Measurements from ENCODE around the gene MYL11. TPM values are rescaled to one million over a fixed set of nuclear protein-coding genes. Genes with fewer than 3 reads are reported as not detected.

Gene MYL11
- polyA plus RNA-seq, 1 of the 3 experiments (the other 2 are of a cell fraction), result 0.23 TPM

DNA sequence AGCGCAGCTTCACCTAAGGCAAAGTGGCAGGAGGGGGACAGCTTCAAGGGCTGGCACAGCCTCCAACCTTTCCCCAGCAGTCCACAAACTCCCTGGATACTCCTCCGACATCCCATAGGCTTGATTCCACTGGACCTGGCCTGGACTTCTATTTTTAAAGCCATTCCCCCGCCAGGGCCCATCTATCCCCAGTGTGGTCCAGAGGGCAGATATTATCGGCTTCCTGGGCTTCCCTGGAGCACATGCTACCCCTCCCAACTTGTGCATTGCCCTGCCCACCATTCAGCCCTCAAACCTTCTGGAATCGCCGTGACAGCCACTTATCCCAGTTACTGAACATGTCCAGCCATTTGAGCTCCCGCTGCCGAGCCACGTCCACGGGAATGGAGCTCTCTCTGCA, 9.4 kb upstream of the MYL11 start:
- Histone ChIP-seq H3K9me3 (no peaks in the 10 kb centered on the region), H3K27me3 (ENCODE audit: insufficient read depth) (no peaks in the 10 kb centered on the region), H3K79me2 (ENCODE audit: insufficient read depth) (peaks cover 97% of the 10 kb centered on the region), H3F3A (replicated peaks; ENCODE audit: insufficient read depth) (peaks cover 9% of the 10 kb centered on the region), H3K27ac (ENCODE audit: low read depth in 2 of 2, low read length in 1 of 2) (no peak overlapping the region), H4K20me1 (ENCODE audit: insufficient read depth) (peaks cover 56% of the 10 kb centered on the region), H3K36me3 (replicated peaks in 1 of 2; ENCODE audit: control insufficient read depth in 1 of 2, insufficient read depth in 2 of 2, low read length in 1 of 2) (peaks cover 13 to 25% of the 10 kb centered on the region in 2 experiments), H3K4me1 (ENCODE audit: control insufficient read depth in 1 of 2, insufficient read depth in 2 of 2, low read depth in 1 of 2, low read length in 1 of 2) (peaks cover 0 to 21% of the 10 kb centered on the region in 2 experiments; a peak in 2 of 4 replicates), H3K4me3 (ENCODE audit: low read depth in 2 of 2, low read length in 1 of 2) (no peak overlapping the region), H2AFZ (ENCODE audit: low read depth) (no peak overlapping the region), H3K9ac (no peak overlapping the region), H3K9me2 (no peaks in the 10 kb centered on the region), H3K4me2 (no peak overlapping the region)
- no peak for TF ChIP-seq JUND (IDR thresholded peaks at IDR 0.05)
- DNase-seq, result no peak
- 94% methylated on average over 7 of the region's 10 CpGs for WGBS (ENCODE audit: low lambda C conversion rate)
- ChIA-PET CTCF (interaction anchor here (0.8 to 4.0 kb wide), 3 partner anchors 11 to 44 kb away, joined by 3 to 19 read pairs (median 7); partner anchors contain the start of gene CD2BP2), POLR2A (interaction anchor here (1.9 kb wide), 1 partner anchor 10 kb away, joined by 5 read pairs; the partner anchor contains the start of gene CD2BP2)

DNA sequence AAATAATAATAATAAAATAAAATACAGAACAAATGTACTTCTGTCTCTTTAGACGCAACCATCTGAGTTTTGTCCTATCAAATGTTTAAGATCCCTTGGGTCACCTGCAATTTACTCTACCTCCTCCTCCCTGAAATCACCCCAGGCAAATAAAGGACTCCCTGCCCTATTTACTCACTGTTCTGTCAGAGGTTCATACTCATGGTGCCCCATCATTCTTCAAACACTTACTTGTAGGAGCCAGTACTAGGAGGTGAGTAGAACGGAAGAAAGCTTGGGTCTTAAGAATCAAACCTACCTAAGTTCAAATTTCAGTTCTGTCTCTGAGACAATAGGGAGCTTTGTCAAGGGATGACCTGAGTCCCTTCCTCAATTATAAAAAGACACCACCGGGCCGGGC, 8.1 kb upstream of the MYL11 start:
- 95% methylated on average over 4 of the region's 4 CpGs for WGBS (ENCODE audit: low lambda C conversion rate)
- no peak overlapping the region for H3K4me3 ChIP-seq (ENCODE audit: low read depth in 2 of 2, low read length in 1 of 2)
- no peak overlapping the region for H3K9ac ChIP-seq
- DNase-seq, result no peak
- H3K4me1 ChIP-seq (ENCODE audit: control insufficient read depth in 1 of 2, insufficient read depth in 2 of 2, low read depth in 1 of 2, low read length in 1 of 2), result peaks cover 3 to 25% of the 10 kb centered on the region in 2 experiments; a peak in 3 of 4 replicates
- ChIA-PET POLR2A (interaction anchor here (0.8 to 1.1 kb wide), 2 partner anchors 10 to 11 kb away, joined by 3 read pairs; partner anchors contain the start of gene CD2BP2), CTCF (interaction anchor here (1.2 to 4.0 kb wide), 2 partner anchors 13 to 43 kb away, joined by 3 to 19 read pairs; partner anchors contain the start of gene CD2BP2)
- H4K20me1 ChIP-seq (ENCODE audit: insufficient read depth), result peaks cover 56% of the 10 kb centered on the region
- H3K27ac ChIP-seq (ENCODE audit: low read depth in 2 of 2, low read length in 1 of 2), result no peak overlapping the region
- H2AFZ ChIP-seq (ENCODE audit: low read depth), result no peak overlapping the region
- TF ChIP-seq EZH2phosphoT487 (IDR thresholded peaks at IDR 0.05; ENCODE audit: borderline replicate concordance, low read depth) (no peak), ELF1 (IDR thresholded peaks at IDR 0.05) (no peak), SIN3A (IDR thresholded peaks at IDR 0.05; ENCODE audit: borderline replicate concordance, low read depth, low read length) (no peak), RXRA (IDR thresholded peaks at IDR 0.05; ENCODE audit: borderline replicate concordance, low read depth) (no peak), YY1 (IDR thresholded peaks at IDR 0.05; ENCODE audit: low read depth) (no peak), JUND (IDR thresholded peaks at IDR 0.05) (no peak), FOXJ3 (CRISPR knock-in tag; IDR thresholded peaks at IDR 0.05) (no peak)
- no peak overlapping the region; the same call in 1 of the 2 replicates for H3K4me2 ChIP-seq
- H3K79me2 ChIP-seq (ENCODE audit: insufficient read depth), result peaks cover 84% of the 10 kb centered on the region
- H3K9me2 ChIP-seq, result no peaks in the 10 kb centered on the region
- H3F3A ChIP-seq (replicated peaks; ENCODE audit: insufficient read depth), result peaks cover 7% of the 10 kb centered on the region
- H3K36me3 ChIP-seq (replicated peaks in 1 of 2; ENCODE audit: control insufficient read depth in 1 of 2, insufficient read depth in 2 of 2, low read length in 1 of 2), result peaks cover 13 to 25% of the 10 kb centered on the region in 2 experiments
- H3K27me3 ChIP-seq (ENCODE audit: insufficient read depth), result no peaks in the 10 kb centered on the region
- H3K9me3 ChIP-seq, result no peaks in the 10 kb centered on the region

DNA sequence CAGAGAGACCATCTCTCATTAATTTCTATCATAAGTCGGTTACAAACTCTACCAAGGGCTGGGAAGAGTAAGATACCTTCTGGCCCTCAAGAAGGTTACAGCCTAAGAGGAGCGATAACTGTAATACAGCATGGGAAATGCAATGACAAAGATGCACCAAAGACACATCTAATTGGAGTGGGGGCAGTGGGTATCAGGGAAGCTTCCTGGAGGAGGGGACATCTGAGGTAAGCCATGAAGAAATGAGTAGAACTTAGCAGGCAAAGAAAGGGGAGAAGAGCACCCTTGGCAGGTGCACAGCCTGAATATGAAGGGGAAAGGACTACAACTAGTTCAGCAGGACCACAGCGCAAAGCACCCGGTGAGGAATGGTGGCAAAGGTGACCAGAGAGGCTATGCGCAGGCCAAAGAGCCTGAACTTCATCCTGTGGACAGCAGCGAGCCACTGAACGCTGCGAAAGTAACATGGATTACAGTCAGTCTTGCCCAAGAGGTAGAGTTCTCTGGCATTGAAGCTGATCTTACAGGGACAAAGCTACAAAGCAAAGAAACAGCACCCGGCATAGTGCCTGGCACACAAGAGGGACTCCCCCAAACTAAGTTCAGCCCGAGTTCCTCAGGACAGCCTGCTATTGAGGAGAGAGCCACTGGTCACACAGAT, 7.1 kb upstream of the MYL11 start:
- Histone ChIP-seq H3K4me2 (peak overlapping the region; percentile 97), H2AFZ (ENCODE audit: low read depth) (no peak overlapping the region), H3K27ac (ENCODE audit: low read depth in 2 of 2, low read length in 1 of 2) (peak overlapping the region in 1 of 2 experiments; percentile 57; a peak in 1 of 4 replicates), H4K20me1 (ENCODE audit: insufficient read depth) (peaks cover 56% of the 10 kb centered on the region), H3K4me1 (ENCODE audit: control insufficient read depth in 1 of 2, insufficient read depth in 2 of 2, low read depth in 1 of 2, low read length in 1 of 2) (peaks cover 4 to 34% of the 10 kb centered on the region in 2 experiments; a peak in 3 of 4 replicates), H3K9me2 (no peaks in the 10 kb centered on the region), H3K4me3 (ENCODE audit: low read depth in 2 of 2, low read length in 1 of 2) (peak overlapping the region; percentile 74 to 87), H3K9ac (peak overlapping the region; percentile 80), H3K36me3 (replicated peaks in 1 of 2; ENCODE audit: control insufficient read depth in 1 of 2, insufficient read depth in 2 of 2, low read length in 1 of 2) (peaks cover 13 to 22% of the 10 kb centered on the region in 2 experiments), H3K79me2 (ENCODE audit: insufficient read depth) (peaks cover 74% of the 10 kb centered on the region), H3F3A (replicated peaks; ENCODE audit: insufficient read depth) (peaks cover 7% of the 10 kb centered on the region), H3K9me3 (no peaks in the 10 kb centered on the region), H3K27me3 (ENCODE audit: insufficient read depth) (no peaks in the 10 kb centered on the region)
- ChIA-PET CTCF (interaction anchor here (1.2 to 4.0 kb wide), 3 partner anchors 14 to 62 kb away, joined by 3 to 19 read pairs (median 3); partner anchors contain the start of genes CD2BP2 and DCTPP1), POLR2A (interaction anchor here (0.8 to 1.1 kb wide), 2 partner anchors 11 to 12 kb away, joined by 3 read pairs; partner anchors contain the start of gene CD2BP2)
- no peak for DNase-seq
- WGBS (ENCODE audit: low lambda C conversion rate), result 85% methylated on average over 10 of the region's 10 CpGs
- TF ChIP-seq RCOR1 (IDR thresholded peaks at IDR 0.05; ENCODE audit: low read length) (no peak), CHD2 (IDR thresholded peaks at IDR 0.05; ENCODE audit: low read length, partially characterized antibody) (no peak), SMC3 (IDR thresholded peaks at IDR 0.05; ENCODE audit: low read depth, low read length) (no peak), EP300 (IDR thresholded peaks at IDR 0.05; ENCODE audit: borderline replicate concordance in 1 of 2, low read depth in 1 of 2, low read length in 1 of 2) (no peak), EZH2phosphoT487 (IDR thresholded peaks at IDR 0.05; ENCODE audit: borderline replicate concordance, low read depth) (no peak), GABPA (IDR thresholded peaks at IDR 0.05; ENCODE audit: low read depth) (no peak), YY1 (IDR thresholded peaks at IDR 0.05; ENCODE audit: low read depth) (no peak), TEAD4 (IDR thresholded peaks at IDR 0.05; ENCODE audit: borderline replicate concordance, insufficient read depth) (no peak), NFIC (IDR thresholded peaks at IDR 0.05; ENCODE audit: borderline replicate concordance) (no peak)
- TF ChIP-seq, protein P1, sequence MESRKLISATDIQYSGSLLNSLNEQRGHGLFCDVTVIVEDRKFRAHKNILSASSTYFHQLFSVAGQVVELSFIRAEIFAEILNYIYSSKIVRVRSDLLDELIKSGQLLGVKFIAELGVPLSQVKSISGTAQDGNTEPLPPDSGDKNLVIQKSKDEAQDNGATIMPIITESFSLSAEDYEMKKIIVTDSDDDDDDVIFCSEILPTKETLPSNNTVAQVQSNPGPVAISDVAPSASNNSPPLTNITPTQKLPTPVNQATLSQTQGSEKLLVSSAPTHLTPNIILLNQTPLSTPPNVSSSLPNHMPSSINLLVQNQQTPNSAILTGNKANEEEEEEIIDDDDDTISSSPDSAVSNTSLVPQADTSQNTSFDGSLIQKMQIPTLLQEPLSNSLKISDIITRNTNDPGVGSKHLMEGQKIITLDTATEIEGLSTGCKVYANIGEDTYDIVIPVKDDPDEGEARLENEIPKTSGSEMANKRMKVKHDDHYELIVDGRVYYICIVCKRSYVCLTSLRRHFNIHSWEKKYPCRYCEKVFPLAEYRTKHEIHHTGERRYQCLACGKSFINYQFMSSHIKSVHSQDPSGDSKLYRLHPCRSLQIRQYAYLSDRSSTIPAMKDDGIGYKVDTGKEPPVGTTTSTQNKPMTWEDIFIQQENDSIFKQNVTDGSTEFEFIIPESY (IDR thresholded peaks at IDR 0.05; ENCODE audit: borderline replicate concordance, low read depth), result no peak
- TF ChIP-seq, protein P2, sequence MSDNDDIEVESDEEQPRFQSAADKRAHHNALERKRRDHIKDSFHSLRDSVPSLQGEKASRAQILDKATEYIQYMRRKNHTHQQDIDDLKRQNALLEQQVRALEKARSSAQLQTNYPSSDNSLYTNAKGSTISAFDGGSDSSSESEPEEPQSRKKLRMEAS (IDR thresholded peaks at IDR 0.05; ENCODE audit: low read depth), result no peak
- TF ChIP-seq, protein P3, sequence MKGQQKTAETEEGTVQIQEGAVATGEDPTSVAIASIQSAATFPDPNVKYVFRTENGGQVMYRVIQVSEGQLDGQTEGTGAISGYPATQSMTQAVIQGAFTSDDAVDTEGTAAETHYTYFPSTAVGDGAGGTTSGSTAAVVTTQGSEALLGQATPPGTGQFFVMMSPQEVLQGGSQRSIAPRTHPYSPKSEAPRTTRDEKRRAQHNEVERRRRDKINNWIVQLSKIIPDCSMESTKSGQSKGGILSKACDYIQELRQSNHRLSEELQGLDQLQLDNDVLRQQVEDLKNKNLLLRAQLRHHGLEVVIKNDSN (IDR thresholded peaks at IDR 0.05; ENCODE audit: borderline replicate concordance, low read depth), result no peak

Measured in SK-N-SH (cell line).